Vagina (tissue), 2 donors: ENCODE data around the gene TERB2.

ENCODE experiments used
- POLR2A ChIP-seq, 2 donors: fragments of 450-650 bp; IDR thresholded peaks; one replicate each; pipeline ENCODE4 v1.6.1; 2017; ENCODE audit warnings: antibody characterized with exemption in 2 of 2, mild to moderate bottlenecking in 2 of 2, moderate library complexity in 2 of 2
- TF ChIP-seq, protein P1 (sequence below), 3 experiments: fragments of 450-650 bp in 2 of 3; fragments of 200-600 bp in 1 of 3; sonication (generic) in 1 of 3; IDR thresholded peaks; one replicate each; pipeline ENCODE4 v1.5.1; 2017 to 2019; ENCODE audit warnings: antibody characterized with exemption in 3 of 3, mild to moderate bottlenecking in 2 of 3, moderate library complexity in 2 of 3

DNA sequence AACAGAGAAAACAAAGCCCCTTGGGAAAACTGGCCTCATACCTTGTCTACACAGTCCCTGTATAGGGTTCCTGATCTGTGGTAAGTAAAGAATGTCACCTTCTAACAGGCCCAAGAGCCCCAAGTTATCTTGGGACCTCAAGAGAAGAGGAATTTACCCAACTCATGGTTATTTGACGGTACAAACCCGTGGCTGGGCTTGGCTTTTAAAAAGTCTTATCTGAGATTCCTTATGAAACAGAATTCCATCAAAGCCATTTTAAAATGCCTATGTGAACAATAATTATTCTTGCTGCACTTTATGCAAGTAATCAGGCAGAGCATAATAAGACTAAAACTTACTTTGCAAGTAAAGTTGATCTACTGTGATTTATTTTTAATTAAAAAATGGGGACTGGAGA lies 52.6 kb downstream of the TERB2 start:
- TF ChIP-seq, protein P1, sequence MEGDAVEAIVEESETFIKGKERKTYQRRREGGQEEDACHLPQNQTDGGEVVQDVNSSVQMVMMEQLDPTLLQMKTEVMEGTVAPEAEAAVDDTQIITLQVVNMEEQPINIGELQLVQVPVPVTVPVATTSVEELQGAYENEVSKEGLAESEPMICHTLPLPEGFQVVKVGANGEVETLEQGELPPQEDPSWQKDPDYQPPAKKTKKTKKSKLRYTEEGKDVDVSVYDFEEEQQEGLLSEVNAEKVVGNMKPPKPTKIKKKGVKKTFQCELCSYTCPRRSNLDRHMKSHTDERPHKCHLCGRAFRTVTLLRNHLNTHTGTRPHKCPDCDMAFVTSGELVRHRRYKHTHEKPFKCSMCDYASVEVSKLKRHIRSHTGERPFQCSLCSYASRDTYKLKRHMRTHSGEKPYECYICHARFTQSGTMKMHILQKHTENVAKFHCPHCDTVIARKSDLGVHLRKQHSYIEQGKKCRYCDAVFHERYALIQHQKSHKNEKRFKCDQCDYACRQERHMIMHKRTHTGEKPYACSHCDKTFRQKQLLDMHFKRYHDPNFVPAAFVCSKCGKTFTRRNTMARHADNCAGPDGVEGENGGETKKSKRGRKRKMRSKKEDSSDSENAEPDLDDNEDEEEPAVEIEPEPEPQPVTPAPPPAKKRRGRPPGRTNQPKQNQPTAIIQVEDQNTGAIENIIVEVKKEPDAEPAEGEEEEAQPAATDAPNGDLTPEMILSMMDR (IDR thresholded peaks at IDR 0.05): no peak
- TF ChIP-seq POLR2A (IDR thresholded peaks at IDR 0.05): no peak
